ENCODE results near the gene FUT7. TPM values are rescaled to one million over a fixed set of nuclear protein-coding genes. Genes with fewer than 3 reads are reported as not detected.

The FUT7 gene
- total and polyA plus RNA-seq, 9 of the 15 experiments (the other 6 are each of a cell fraction or from before 2014, with no cell fraction given) = not detected

DNA sequence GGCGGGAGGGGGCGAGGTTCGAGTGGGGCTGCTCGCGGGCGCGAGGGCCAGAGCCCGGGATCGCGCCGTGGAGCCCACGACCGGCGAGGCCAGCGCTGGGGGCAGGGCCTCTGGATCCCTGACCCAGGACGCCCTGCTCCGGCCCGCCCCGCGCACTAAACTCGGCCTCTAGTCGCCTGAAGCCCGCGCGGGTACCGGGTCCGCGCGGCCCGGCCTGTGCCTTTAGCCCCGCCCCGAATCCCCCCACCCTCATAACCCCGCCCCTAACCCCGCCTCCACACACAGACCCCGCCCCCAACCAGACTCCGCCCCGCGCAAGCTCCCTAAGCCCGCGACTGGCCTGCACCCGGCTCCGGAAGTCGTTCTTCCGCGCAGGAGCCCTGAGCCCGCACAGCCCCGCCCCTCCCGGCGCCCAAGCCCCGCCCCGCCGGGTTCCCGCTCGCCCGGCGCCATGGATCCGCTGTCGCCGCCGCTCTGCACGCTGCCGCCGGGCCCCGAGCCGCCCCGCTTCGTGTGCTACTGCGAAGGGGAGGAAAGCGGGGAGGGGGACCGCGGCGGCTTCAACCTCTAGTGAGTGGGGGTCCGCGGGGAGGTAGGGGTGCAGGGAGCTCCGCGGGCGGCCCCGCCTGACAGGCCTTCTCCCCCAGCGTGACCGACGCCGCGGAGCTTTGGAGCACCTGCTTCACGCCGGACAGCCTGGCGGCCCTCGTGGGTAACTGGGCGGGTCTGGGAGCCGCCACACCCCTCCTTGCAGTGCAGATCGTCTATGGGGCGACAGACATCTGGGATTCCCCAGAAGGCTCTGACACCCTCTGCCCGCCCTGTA is 39.7 kb downstream of the FUT7 start, which contains the start of gene PAXX (continued):
- TF ChIP-seq MITF (IDR thresholded peaks at IDR 0.05) = no peak
- TF ChIP-seq RBM22 (IDR thresholded peaks at IDR 0.05; ENCODE audit: low read depth, low read length, poor library complexity, severe bottlenecking) = no peak
- no peak for TF ChIP-seq SETDB1 (IDR thresholded peaks at IDR 0.05; ENCODE audit: low read length)
- TF ChIP-seq SIN3B (IDR thresholded peaks at IDR 0.05; ENCODE audit: low read depth) = peak; percentile 61; the same call in 1 of the 2 replicates
- no peak for TF ChIP-seq HNRNPUL1 (IDR thresholded peaks at IDR 0.05; ENCODE audit: low read length)
- TF ChIP-seq ZNF717 (CRISPR knock-in tag; IDR thresholded peaks at IDR 0.05) = no peak
- no peak for TF ChIP-seq ZNF785 (CRISPR knock-in tag; IDR thresholded peaks at IDR 0.05)
- TF ChIP-seq ZNF3 (CRISPR knock-in tag; IDR thresholded peaks at IDR 0.05) = no peak
- no peak for TF ChIP-seq SMARCC2 (IDR thresholded peaks at IDR 0.05; ENCODE audit: low read depth)
- TF ChIP-seq JUN (IDR thresholded peaks at IDR 0.05; ENCODE audit: borderline replicate concordance, low read depth, low read length) = no peak; the same call in 1 of the 2 replicates
- peak; percentile 69; the same call in 1 of the 2 replicates for TF ChIP-seq JUN (CRISPR knock-in tag; IDR thresholded peaks at IDR 0.05; ENCODE audit: borderline replicate concordance)
- no peak for TF ChIP-seq HIVEP1 (CRISPR knock-in tag; IDR thresholded peaks at IDR 0.05)
- no peak for TF ChIP-seq NFIX (CRISPR knock-in tag; IDR thresholded peaks at IDR 0.05; ENCODE audit: low read depth)
- no peak for TF ChIP-seq FOXK2 (conservative IDR thresholded peaks at IDR 0.05 in 1 of 2, IDR thresholded peaks at IDR 0.05 in 1 of 2; ENCODE audit: low read depth in 2 of 2)
- no peak for TF ChIP-seq EP300 (IDR thresholded peaks at IDR 0.05; ENCODE audit: low read length)
- TF ChIP-seq, protein P1, sequence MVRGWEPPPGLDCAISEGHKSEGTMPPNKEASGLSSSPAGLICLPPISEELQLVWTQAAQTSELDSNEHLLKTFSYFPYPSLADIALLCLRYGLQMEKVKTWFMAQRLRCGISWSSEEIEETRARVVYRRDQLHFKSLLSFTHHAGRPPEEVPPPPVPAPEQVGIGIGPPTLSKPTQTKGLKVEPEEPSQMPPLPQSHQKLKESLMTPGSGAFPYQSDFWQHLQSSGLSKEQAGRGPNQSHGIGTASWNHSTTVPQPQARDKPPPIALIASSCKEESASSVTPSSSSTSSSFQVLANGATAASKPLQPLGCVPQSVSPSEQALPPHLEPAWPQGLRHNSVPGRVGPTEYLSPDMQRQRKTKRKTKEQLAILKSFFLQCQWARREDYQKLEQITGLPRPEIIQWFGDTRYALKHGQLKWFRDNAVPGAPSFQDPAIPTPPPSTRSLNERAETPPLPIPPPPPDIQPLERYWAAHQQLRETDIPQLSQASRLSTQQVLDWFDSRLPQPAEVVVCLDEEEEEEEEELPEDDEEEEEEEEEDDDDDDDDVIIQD (CRISPR knock-in tag; IDR thresholded peaks at IDR 0.05) = no peak
- no peak for TF ChIP-seq CREB1 (IDR thresholded peaks at IDR 0.05)
- peak; percentile 38; the same call in 1 of the 2 replicates for TF ChIP-seq CREB1 (CRISPR knock-in tag; IDR thresholded peaks at IDR 0.05)
- no peak for TF ChIP-seq ZNF79 (CRISPR knock-in tag; IDR thresholded peaks at IDR 0.05; ENCODE audit: low read depth)
